ENCODE results near the gene NDFIP2. TPM values are rescaled to one million over a fixed set of nuclear protein-coding genes. Genes with fewer than 3 reads are reported as not detected.

NDFIP2 gene
- total RNA-seq, 1 experiment from 2014 or later, result 48.4 TPM

GRCh38 chr13:79528356-79528755, 47.4 kb downstream of the NDFIP2 start:
- no peak overlapping the region for H3K27ac ChIP-seq
- H2AFZ ChIP-seq, result no peak overlapping the region
- no peak overlapping the region for H3K4me2 ChIP-seq
- POLR2A ChIA-PET (ENCODE audit: unreplicated experiment), result interaction anchor here (0.6 kb wide), 1 partner anchor 254 kb away, joined by 3 read pairs; no protein-coding TSS in a partner anchor
- TF ChIP-seq CTCF (conservative IDR thresholded peaks at IDR 0.05) (no peak), EZH2 (IDR thresholded peaks at IDR 0.05; ENCODE audit: low read depth) (no peak)
- no peaks in the 10 kb centered on the region for H3K27me3 ChIP-seq (ENCODE audit: insufficient read depth, low read depth)
- H3K79me2 ChIP-seq (ENCODE audit: low read depth), result peaks cover 12% of the 10 kb centered on the region; the same call in 1 of the 2 replicates
- no peaks in the 10 kb centered on the region; the same call in none of the 2 replicates for H3F3A ChIP-seq (ENCODE audit: insufficient read depth, low read depth)
- H4K20me1 ChIP-seq (ENCODE audit: insufficient read depth), result 0 out of 2 replicates have a peak, but pooled peaks cover 6% of the 10 kb centered on the region
- H3K4me3 ChIP-seq, result no peak overlapping the region
- peaks cover 15% of the 10 kb centered on the region; the same call in 1 of the 2 replicates for H3K36me3 ChIP-seq (ENCODE audit: low read depth)
- H3K9me2 ChIP-seq (ENCODE audit: insufficient read depth), result no peaks in the 10 kb centered on the region
- BruUV-seq (replicated peaks), result no TSS peak
- intact Hi-C loops (cut with micrococcal nuclease; ENCODE audit: unreplicated experiment), result loop anchor here (5.0 kb wide), 1 partner anchor 101 kb away; no protein-coding TSS in a partner anchor
- CTCF ChIA-PET, result no interaction called here
- no peak for DNase-seq
- H3K9me3 ChIP-seq (ENCODE audit: insufficient read depth, low read depth), result no peaks in the 10 kb centered on the region
- peaks cover 9% of the 10 kb centered on the region; the same call in 1 of the 2 replicates for H3K4me1 ChIP-seq (replicated peaks; ENCODE audit: insufficient read depth)

- no TSS peak for BruUV-seq (replicated peaks)
- Histone ChIP-seq H4K20me1 (ENCODE audit: insufficient read depth) (0 out of 2 replicates have a peak, but pooled peaks cover 6% of the 10 kb centered on the region), H2AFZ (no peak overlapping the region), H3K9me3 (ENCODE audit: insufficient read depth, low read depth) (no peaks in the 10 kb centered on the region), H3K4me1 (replicated peaks; ENCODE audit: insufficient read depth) (peaks cover 9% of the 10 kb centered on the region; the same call in 1 of the 2 replicates), H3K4me3 (no peak overlapping the region), H3K4me2 (no peak overlapping the region), H3F3A (ENCODE audit: insufficient read depth, low read depth) (no peaks in the 10 kb centered on the region; the same call in none of the 2 replicates), H3K79me2 (ENCODE audit: low read depth) (peaks cover 12% of the 10 kb centered on the region; the same call in 1 of the 2 replicates), H3K9me2 (ENCODE audit: insufficient read depth) (no peaks in the 10 kb centered on the region), H3K27me3 (ENCODE audit: insufficient read depth, low read depth) (no peaks in the 10 kb centered on the region), H3K36me3 (ENCODE audit: low read depth) (peaks cover 13% of the 10 kb centered on the region; the same call in 1 of the 2 replicates), H3K27ac (no peak overlapping the region)
- ChIA-PET CTCF (interaction anchor here (0.6 kb wide), 1 partner anchor 46 kb away, joined by 3 read pairs; no protein-coding TSS in a partner anchor), POLR2A (ENCODE audit: unreplicated experiment) (interaction anchor here (0.6 kb wide), 1 partner anchor 44 kb away, joined by 8 read pairs; no protein-coding TSS in a partner anchor)
- intact Hi-C loops (cut with micrococcal nuclease; ENCODE audit: unreplicated experiment), result loop anchor here (5.0 kb wide), 1 partner anchor 101 kb away; no protein-coding TSS in a partner anchor
- DNase-seq, result no peak
- no peak for TF ChIP-seq EZH2 (IDR thresholded peaks at IDR 0.05; ENCODE audit: low read depth)
Observed at GRCh38 chr13:79528759-79529191, 47.8 kb downstream of the NDFIP2 start.

- POLR2A ChIA-PET (ENCODE audit: unreplicated experiment), result no interaction called here
Observed at GRCh38 chr13:79529817-79530216, 48.9 kb downstream of the NDFIP2 start.

More at GRCh38 chr13:79529817-79530216, 48.9 kb downstream of the NDFIP2 start:
- Histone ChIP-seq H4K20me1 (ENCODE audit: insufficient read depth) (0 out of 2 replicates have a peak, but pooled peaks cover 6% of the 10 kb centered on the region), H3K4me3 (no peak overlapping the region), H2AFZ (no peak overlapping the region), H3K36me3 (ENCODE audit: low read depth) (peaks cover 7% of the 10 kb centered on the region; the same call in 1 of the 2 replicates), H3K79me2 (ENCODE audit: low read depth) (peaks cover 12% of the 10 kb centered on the region; the same call in 1 of the 2 replicates), H3K9me2 (ENCODE audit: insufficient read depth) (no peaks in the 10 kb centered on the region), H3K4me1 (replicated peaks; ENCODE audit: insufficient read depth) (peaks cover 9% of the 10 kb centered on the region; the same call in 1 of the 2 replicates), H3K9me3 (ENCODE audit: insufficient read depth, low read depth) (no peaks in the 10 kb centered on the region), H3K27ac (no peak overlapping the region), H3K4me2 (no peak overlapping the region), H3F3A (ENCODE audit: insufficient read depth, low read depth) (no peaks in the 10 kb centered on the region; the same call in none of the 2 replicates), H3K27me3 (ENCODE audit: insufficient read depth, low read depth) (no peaks in the 10 kb centered on the region)
- CTCF ChIA-PET, result no interaction called here
- TF ChIP-seq EZH2 (IDR thresholded peaks at IDR 0.05; ENCODE audit: low read depth) (no peak), CTCF (conservative IDR thresholded peaks at IDR 0.05) (no peak)
- no peak for DNase-seq
- intact Hi-C loops (cut with micrococcal nuclease; ENCODE audit: unreplicated experiment), result loop anchor here (5.0 kb wide), 2 partner anchors 43 to 103 kb away; no protein-coding TSS in a partner anchor
- BruUV-seq (replicated peaks), result no TSS peak
